GM12801 (cell line): Measurements from ENCODE around the gene PAAF1.

Experiments
- TF ChIP-seq, protein P1 (sequence below): IDR thresholded peaks from one replicate; pipeline ENCODE4 v1.5.1; 2011; ENCODE audit warnings: control low read depth; ENCODE audit not compliant: insufficient read length; ENCODE audit errors: extremely low read depth

PAAF1 gene

DNA sequence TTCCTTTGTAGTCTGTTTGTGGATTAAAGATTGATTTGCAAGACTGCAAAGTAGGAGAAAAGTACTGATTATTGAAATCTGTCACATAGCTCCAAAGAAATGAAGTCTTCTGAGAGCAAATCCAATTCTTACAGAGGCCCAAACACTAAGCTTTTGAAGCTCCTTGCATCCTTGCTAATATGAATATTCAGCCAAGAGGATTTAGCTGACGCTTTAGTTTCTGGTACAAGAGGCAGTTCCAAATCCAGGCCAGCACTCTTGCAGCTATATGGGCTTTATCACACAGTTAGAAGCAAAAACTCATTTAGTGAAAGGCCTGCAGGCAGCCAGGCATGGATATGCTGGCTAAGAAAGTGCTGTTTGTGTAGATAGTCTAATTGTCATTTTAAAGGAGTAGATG, 12.7 kb downstream of the PAAF1 start:
- TF ChIP-seq, protein P1, sequence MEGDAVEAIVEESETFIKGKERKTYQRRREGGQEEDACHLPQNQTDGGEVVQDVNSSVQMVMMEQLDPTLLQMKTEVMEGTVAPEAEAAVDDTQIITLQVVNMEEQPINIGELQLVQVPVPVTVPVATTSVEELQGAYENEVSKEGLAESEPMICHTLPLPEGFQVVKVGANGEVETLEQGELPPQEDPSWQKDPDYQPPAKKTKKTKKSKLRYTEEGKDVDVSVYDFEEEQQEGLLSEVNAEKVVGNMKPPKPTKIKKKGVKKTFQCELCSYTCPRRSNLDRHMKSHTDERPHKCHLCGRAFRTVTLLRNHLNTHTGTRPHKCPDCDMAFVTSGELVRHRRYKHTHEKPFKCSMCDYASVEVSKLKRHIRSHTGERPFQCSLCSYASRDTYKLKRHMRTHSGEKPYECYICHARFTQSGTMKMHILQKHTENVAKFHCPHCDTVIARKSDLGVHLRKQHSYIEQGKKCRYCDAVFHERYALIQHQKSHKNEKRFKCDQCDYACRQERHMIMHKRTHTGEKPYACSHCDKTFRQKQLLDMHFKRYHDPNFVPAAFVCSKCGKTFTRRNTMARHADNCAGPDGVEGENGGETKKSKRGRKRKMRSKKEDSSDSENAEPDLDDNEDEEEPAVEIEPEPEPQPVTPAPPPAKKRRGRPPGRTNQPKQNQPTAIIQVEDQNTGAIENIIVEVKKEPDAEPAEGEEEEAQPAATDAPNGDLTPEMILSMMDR, result no peak

DNA sequence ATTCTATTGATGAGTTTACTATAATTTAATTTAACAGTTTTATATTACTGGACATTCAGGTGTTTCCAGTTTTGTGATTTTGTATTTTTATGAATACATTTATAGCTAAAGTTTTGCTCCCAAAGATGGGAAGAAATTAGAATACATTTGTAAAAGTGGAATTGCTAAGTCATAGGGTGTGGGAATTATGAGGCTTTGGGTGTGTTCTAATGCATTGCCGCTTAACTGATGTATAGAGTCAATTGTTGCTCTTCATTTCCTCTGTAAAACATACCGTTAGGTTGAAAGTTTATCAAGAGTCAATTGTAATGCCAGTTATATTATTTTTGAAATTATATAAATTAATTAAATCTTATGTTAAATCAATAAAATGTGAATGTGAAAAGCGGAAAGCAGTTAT, 16.2 kb downstream of the PAAF1 start:
- TF ChIP-seq, protein P1, result no peak

- TF ChIP-seq, protein P1, result no peak
Measured at GRCh38 chr11:73894725-73895335, 18.0 kb downstream of the PAAF1 start.

GRCh38 chr11:73902303-73902702, 25.5 kb downstream of the PAAF1 start:
- TF ChIP-seq, protein P1, result no peak

GRCh38 chr11:73907191-73907590, 30.4 kb downstream of the PAAF1 start:
- TF ChIP-seq, protein P1, result no peak

DNA sequence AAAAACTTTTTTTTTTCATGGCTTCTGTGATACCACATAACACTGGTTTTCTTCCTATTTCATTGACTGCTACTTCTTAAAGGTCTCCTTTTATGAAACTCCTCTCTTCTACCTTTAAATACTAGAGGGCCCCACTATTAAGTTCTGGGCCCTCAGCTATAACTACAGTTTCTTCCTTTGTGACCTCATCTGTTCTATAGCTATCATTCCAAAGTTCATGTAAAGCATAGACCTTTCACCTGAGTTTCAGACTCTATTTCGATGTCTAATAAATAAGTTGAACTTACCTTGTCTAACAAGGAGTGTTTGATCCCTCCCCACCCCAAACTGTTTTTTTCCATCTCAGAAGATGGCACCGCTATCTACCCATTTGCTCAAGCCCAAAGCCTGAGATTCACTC, 35.2 kb downstream of the PAAF1 start:
- TF ChIP-seq, protein P1, result no peak

GRCh38 chr11:73913472-73913871, 36.7 kb downstream of the PAAF1 start:
- TF ChIP-seq, protein P1, result no peak
